Measurements from ENCODE around the gene EPS8.

- TF ChIP-seq, protein P1, sequence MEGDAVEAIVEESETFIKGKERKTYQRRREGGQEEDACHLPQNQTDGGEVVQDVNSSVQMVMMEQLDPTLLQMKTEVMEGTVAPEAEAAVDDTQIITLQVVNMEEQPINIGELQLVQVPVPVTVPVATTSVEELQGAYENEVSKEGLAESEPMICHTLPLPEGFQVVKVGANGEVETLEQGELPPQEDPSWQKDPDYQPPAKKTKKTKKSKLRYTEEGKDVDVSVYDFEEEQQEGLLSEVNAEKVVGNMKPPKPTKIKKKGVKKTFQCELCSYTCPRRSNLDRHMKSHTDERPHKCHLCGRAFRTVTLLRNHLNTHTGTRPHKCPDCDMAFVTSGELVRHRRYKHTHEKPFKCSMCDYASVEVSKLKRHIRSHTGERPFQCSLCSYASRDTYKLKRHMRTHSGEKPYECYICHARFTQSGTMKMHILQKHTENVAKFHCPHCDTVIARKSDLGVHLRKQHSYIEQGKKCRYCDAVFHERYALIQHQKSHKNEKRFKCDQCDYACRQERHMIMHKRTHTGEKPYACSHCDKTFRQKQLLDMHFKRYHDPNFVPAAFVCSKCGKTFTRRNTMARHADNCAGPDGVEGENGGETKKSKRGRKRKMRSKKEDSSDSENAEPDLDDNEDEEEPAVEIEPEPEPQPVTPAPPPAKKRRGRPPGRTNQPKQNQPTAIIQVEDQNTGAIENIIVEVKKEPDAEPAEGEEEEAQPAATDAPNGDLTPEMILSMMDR (conservative IDR thresholded peaks at IDR 0.05) = no peak
- TF ChIP-seq EZH2 (IDR thresholded peaks at IDR 0.05; ENCODE audit: low read depth) = no peak
Measured at GRCh38 chr12:15596174-15596573, 193.0 kb downstream of the EPS8 start.

All from PC-9 (cell line).